ENCODE data around the gene MYH10.

MYH10 gene

GRCh38 chr17:8459831-8460230 lies 170.7 kb downstream of the MYH10 start:
- Histone ChIP-seq H4K20me1 (ENCODE audit: insufficient read depth, low read length) (no peaks in the 10 kb centered on the region), H3F3A (ENCODE audit: insufficient read depth, low read length) (no peaks in the 10 kb centered on the region)
- DNase-seq, result no peak

GRCh38 chr17:8459107-8459506 lies 171.4 kb downstream of the MYH10 start:
- Histone ChIP-seq H4K20me1 (ENCODE audit: insufficient read depth, low read length) (no peaks in the 10 kb centered on the region), H3K9me3 (replicated peaks; ENCODE audit: insufficient read depth, low read length) (no peaks in the 10 kb centered on the region), H3K27me3 (replicated peaks; ENCODE audit: insufficient read depth, low read length) (no peaks in the 10 kb centered on the region), H3F3A (ENCODE audit: insufficient read depth, low read length) (no peaks in the 10 kb centered on the region), H3K36me3 (replicated peaks; ENCODE audit: insufficient read depth, low read length) (0 out of 2 replicates have a peak, but pooled peaks cover 2% of the 10 kb centered on the region), H3K79me2 (ENCODE audit: low read length) (peaks cover 47% of the 10 kb centered on the region), H3K4me2 (ENCODE audit: low read depth, low read length) (no peak overlapping the region), H3K4me1 (ENCODE audit: low read length) (no peaks in the 10 kb centered on the region), H3K4me3 (ENCODE audit: low read length) (no peak overlapping the region), H3K9ac (ENCODE audit: low read length) (no peak overlapping the region), H3K27ac (ENCODE audit: low read length) (no peak overlapping the region), H3K9me2 (replicated peaks; ENCODE audit: insufficient read depth, low read length) (no peaks in the 10 kb centered on the region), H2AFZ (ENCODE audit: low read length) (no peak overlapping the region)
- TF ChIP-seq EZH2phosphoT487 (IDR thresholded peaks at IDR 0.05; ENCODE audit: low read length) (no peak), EZH2 (optimal IDR thresholded peaks at IDR 0.05; ENCODE audit: low read depth, low read length) (no peak), CTCF (IDR thresholded peaks at IDR 0.05; ENCODE audit: low read length) (no peak)
- no peak for DNase-seq

More at GRCh38 chr17:8459831-8460230, 170.7 kb downstream of the MYH10 start:
- Histone ChIP-seq H2AFZ (ENCODE audit: low read length) (no peak overlapping the region), H3K27me3 (replicated peaks; ENCODE audit: insufficient read depth, low read length) (no peaks in the 10 kb centered on the region), H3K9ac (ENCODE audit: low read length) (no peak overlapping the region), H3K79me2 (ENCODE audit: low read length) (peaks cover 55% of the 10 kb centered on the region), H3K4me2 (ENCODE audit: low read depth, low read length) (no peak overlapping the region), H3K4me1 (ENCODE audit: low read length) (no peaks in the 10 kb centered on the region), H3K4me3 (ENCODE audit: low read length) (no peak overlapping the region), H3K9me2 (replicated peaks; ENCODE audit: insufficient read depth, low read length) (no peaks in the 10 kb centered on the region), H3K36me3 (replicated peaks; ENCODE audit: insufficient read depth, low read length) (no peaks in the 10 kb centered on the region), H3K9me3 (replicated peaks; ENCODE audit: insufficient read depth, low read length) (no peaks in the 10 kb centered on the region), H3K27ac (ENCODE audit: low read length) (no peak overlapping the region)
- TF ChIP-seq EZH2 (optimal IDR thresholded peaks at IDR 0.05; ENCODE audit: low read depth, low read length) (no peak), CTCF (IDR thresholded peaks at IDR 0.05; ENCODE audit: low read length) (no peak), EZH2phosphoT487 (IDR thresholded peaks at IDR 0.05; ENCODE audit: low read length) (no peak)

GRCh38 chr17:8458128-8458527 lies 172.4 kb downstream of the MYH10 start:
- Histone ChIP-seq H3K9me2 (replicated peaks; ENCODE audit: insufficient read depth, low read length) (no peaks in the 10 kb centered on the region), H2AFZ (ENCODE audit: low read length) (no peak overlapping the region), H3K27me3 (replicated peaks; ENCODE audit: insufficient read depth, low read length) (no peaks in the 10 kb centered on the region), H3K4me3 (ENCODE audit: low read length) (no peak overlapping the region), H3K4me1 (ENCODE audit: low read length) (no peaks in the 10 kb centered on the region), H3K27ac (ENCODE audit: low read length) (no peak overlapping the region), H3F3A (ENCODE audit: insufficient read depth, low read length) (no peaks in the 10 kb centered on the region), H3K36me3 (replicated peaks; ENCODE audit: insufficient read depth, low read length) (peaks cover 5% of the 10 kb centered on the region; the same call in 1 of the 2 replicates), H3K79me2 (ENCODE audit: low read length) (peaks cover 38% of the 10 kb centered on the region), H3K9me3 (replicated peaks; ENCODE audit: insufficient read depth, low read length) (no peaks in the 10 kb centered on the region), H3K4me2 (ENCODE audit: low read depth, low read length) (no peak overlapping the region), H4K20me1 (ENCODE audit: insufficient read depth, low read length) (no peaks in the 10 kb centered on the region), H3K9ac (ENCODE audit: low read length) (no peak overlapping the region)
- DNase-seq, result no peak
- TF ChIP-seq CTCF (IDR thresholded peaks at IDR 0.05; ENCODE audit: low read length) (no peak), EZH2 (optimal IDR thresholded peaks at IDR 0.05; ENCODE audit: low read depth, low read length) (no peak), EZH2phosphoT487 (IDR thresholded peaks at IDR 0.05; ENCODE audit: low read length) (no peak)

Measured in MM.1S (cell line).